Stimulated activated CD4-positive, alpha-beta T cell treated with anti-CD3 and anti-CD28 coated beads, Interleukin-12 subunit alpha, Interleukin-12 subunit beta, amount 100 ng/mL, for 48 hours (primary cell): ENCODE measurements around the gene CSAG2.
"Not testable (repeated sequence)": the region's sequence is repeated elsewhere in the genome, so short reads cannot be mapped to it uniquely, and the experiment has no call there.

Experiments
- DNase-seq, 3 donors: peaks; one replicate each; pipeline ENCODE4 v3.0.0-alpha.2; 2020; ENCODE audit warnings: low read depth in 2 of 3, low spot score in 1 of 3

CSAG2 gene

GRCh38 chrX:152709173-152709572 is at the start of gene CSAG2:
Gene CSAG2, minus strand, starts transcription at chrX:152709273. Its CDS starts 161 bp downstream, at chrX:152709112.
- DNase-seq = not testable (repeated sequence)

GRCh38 chrX:152754871-152755270 is 45.8 kb upstream of the CSAG2 start:
- not testable (repeated sequence) for DNase-seq

GRCh38 chrX:152753686-152754650 is 44.9 kb upstream of the CSAG2 start, which contains the start of gene MAGEA2:
Gene MAGEA2, minus strand, starts transcription at chrX:152753842. Its CDS starts 2,479 bp downstream, at chrX:152751363.
- DNase-seq = not testable (repeated sequence)

GRCh38 chrX:152738560-152738959 is 29.5 kb upstream of the CSAG2 start:
- DNase-seq = no peak

- DNase-seq = not testable (repeated sequence)
These were observed 27.5 kb upstream of the CSAG2 start for GRCh38 chrX:152736528-152736927.

GRCh38 chrX:152735860-152736511 is 26.9 kb upstream of the CSAG2 start:
- no peak for DNase-seq

GRCh38 chrX:152735101-152735500 is 26.0 kb upstream of the CSAG2 start:
- DNase-seq = no peak

- DNase-seq = not testable (repeated sequence)
These were observed 25.2 kb upstream of the CSAG2 start for GRCh38 chrX:152734143-152734858.

- no peak for DNase-seq
These were observed 24.3 kb upstream of the CSAG2 start, which contains the start of the genes CSAG1 and MAGEA12 for GRCh38 chrX:152733261-152733975. Gene CSAG1, minus strand, starts transcription at chrX:152733721. Its CDS starts 1,261 bp downstream, at chrX:152732460. Gene MAGEA12, plus strand, starts transcription at chrX:152733757. Its CDS starts 2,405 bp downstream, at chrX:152736162.

- no peak for DNase-seq
These were observed 16.3 kb upstream of the CSAG2 start for GRCh38 chrX:152725409-152725808.

GRCh38 chrX:152713815-152714787 is 5.0 kb upstream of the CSAG2 start, which contains the start of gene MAGEA2B:
Gene MAGEA2B, plus strand, starts transcription at chrX:152714628. Its CDS starts 2,479 bp downstream, at chrX:152717107.
- not testable (repeated sequence) for DNase-seq

- not testable (repeated sequence) for DNase-seq
These were observed 4.1 kb upstream of the CSAG2 start for GRCh38 chrX:152713195-152713594.

GRCh38 chrX:152706500-152706899 is 2.6 kb downstream of the CSAG2 start:
- DNase-seq = not testable (repeated sequence)

GRCh38 chrX:152700390-152700789 is 8.7 kb downstream of the CSAG2 start:
- DNase-seq = not testable (repeated sequence)

GRCh38 chrX:152697952-152698931 is 10.8 kb downstream of the CSAG2 start, which contains the start of gene MAGEA3:
Gene MAGEA3, plus strand, starts transcription at chrX:152698794. Its CDS starts 2,039 bp downstream, at chrX:152700833.
- DNase-seq = not testable (repeated sequence)

- DNase-seq = not testable (repeated sequence)
These were observed 28.1 kb downstream of the CSAG2 start for GRCh38 chrX:152681012-152681411.

- not testable (repeated sequence) for DNase-seq
These were observed 34.4 kb downstream of the CSAG2 start for GRCh38 chrX:152674652-152675051.

- no peak for DNase-seq
These were observed 34.9 kb downstream of the CSAG2 start for GRCh38 chrX:152674135-152674534.
